Right cardiac atrium (tissue), 5 donors: ENCODE data around the gene SERTAD3. TPM values are rescaled to one million over a fixed set of nuclear protein-coding genes. Genes with fewer than 3 reads are reported as not detected.

Experiments used
- ATAC-seq, 2 donors: fragments of 200-7000 bp; cut with Tn5 transposase; one replicate each; pipeline versions ENCODE4 v1.8.0 to v1.9.1; 2020; ENCODE audit warnings: moderate library complexity in 2 of 2, mild to moderate bottlenecking in 1 of 2
- DNase-seq, 3 donors: peaks; one replicate each; pipeline ENCODE4 v3.0.0-alpha.2; 2020
- H3K27ac ChIP-seq: one replicate; pipeline ENCODE4 v1.5.1; 2013; ENCODE audit warnings: mild to moderate bottlenecking, low read length, control low read depth, moderate library complexity
- H3K27me3 ChIP-seq: one replicate; pipeline ENCODE4 v1.6.1; 2013; ENCODE audit not compliant: control insufficient read depth, insufficient read depth
- H3K4me1 ChIP-seq: one replicate; pipeline ENCODE4 v1.6.1; 2013; ENCODE audit warnings: low read length; ENCODE audit not compliant: control insufficient read depth, insufficient read depth
- H3K4me3 ChIP-seq: one replicate; pipeline ENCODE4 v1.5.1; 2013; ENCODE audit warnings: low read length, control low read depth
- H3K9me3 ChIP-seq: one replicate; pipeline ENCODE4 v1.6.1; 2013; ENCODE audit warnings: low read length; ENCODE audit not compliant: control insufficient read depth
- WGBS: extraction: QIAGEN DNeasy Blood & Tissue Kit; methylation state at CpG from one replicate; pipeline ENCODE4 v1.1.7; 2013; 5-methylcytosine and 5-hydroxymethylcytosine counted together
- intact Hi-C, 4 donors: fragments of 100-400 bp; cut with DNase I; formaldehyde crosslinking; loops; one replicate each; pipeline versions ENCODE4 v1.11.0 to v1.14.0; 2022 to 2023
- polyA plus RNA-seq: library from polyadenylated mRNA; stranded (reverse); fragments of 200-250 nt; gene quantifications from one replicate; pipeline ENCODE4 v1.2.3, GENCODE V29; 2013
- total RNA-seq, 4 donors: library from RNA; stranded (reverse); fragmentation: NEBNext Ultra II Directional; extraction: Animal tissue kit (Norgen Biotek cat#: 25700); gene quantifications; one replicate each; pipeline ENCODE4 v1.2.1, GENCODE V29; 2021
- donor health status: healthy with polysubstance abuse.
- donor health status: DM: no; HTN: yes; CAD: no.
- donor health status: DM: no; HTN: no; CAD: no.
- donor health status: DM: no; HTN: yes; CAD: no; lungs with severe emphysema.
- donor health status: DM: yes; HTN: yes; CAD: no.

The SERTAD3 gene
- total and polyA plus RNA-seq, 5 donors = 31.5 to 48.2 (median 36.2) TPM

GRCh38 chr19:40392894-40393517 is 51.1 kb downstream of the SERTAD3 start:
- Histone ChIP-seq H3K27me3 (no peaks in the 10 kb centered on the region), H3K9me3 (no peaks in the 10 kb centered on the region), H3K4me3 (no peak overlapping the region), H3K27ac (no peak overlapping the region), H3K4me1 (no peaks in the 10 kb centered on the region)
- peak; percentile 22 to 46 for ATAC-seq
- intact Hi-C loops = no loop called here
- DNase-seq = peak in 1 of 3 donors; percentile 53
- WGBS = 45% methylated on average over 9 of the region's 9 CpGs

- H3K27me3 ChIP-seq = no peaks in the 10 kb centered on the region
- no peak overlapping the region for H3K4me3 ChIP-seq
- no peaks in the 10 kb centered on the region for H3K9me3 ChIP-seq
- peak in 1 of 3 donors; percentile 5 for DNase-seq
- 65% methylated on average over 8 of the region's 8 CpGs for WGBS
- H3K27ac ChIP-seq = no peak overlapping the region
- H3K4me1 ChIP-seq = no peaks in the 10 kb centered on the region
- intact Hi-C loops = no loop called here
- no peak for ATAC-seq
Measured at GRCh38 chr19:40392123-40392522, 52.0 kb downstream of the SERTAD3 start.

Other genes with a start within 250 kb of the SERTAD3 start
- gene TTC9B, start 226.0 kb downstream of the SERTAD3 start, total RNA-seq = not detected
- 0.11 TPM for gene TTC9B, start 226.0 kb downstream of the SERTAD3 start, polyA plus RNA-seq
- under 1 TPM; 0.23 to 0.41 (median 0.30) TPM for gene CCNP, start 217.6 kb downstream of the SERTAD3 start, total RNA-seq
- gene CCNP, start 217.6 kb downstream of the SERTAD3 start, polyA plus RNA-seq = 0.25 TPM
- gene AKT2, start 159.0 kb downstream of the SERTAD3 start, total RNA-seq = 100 to 1,000 TPM; 119 to 131 (median 125) TPM
- 94.9 TPM for gene AKT2, start 159.0 kb downstream of the SERTAD3 start, polyA plus RNA-seq
- gene C19orf47, start 95.9 kb downstream of the SERTAD3 start, total RNA-seq = 100 to 1,000 TPM; 116 to 170 (median 144) TPM
- 194 TPM for gene C19orf47, start 95.9 kb downstream of the SERTAD3 start, polyA plus RNA-seq
- 100 to 1,000 TPM; 197 to 235 (median 223) TPM for gene PLD3, start 95.6 kb downstream of the SERTAD3 start, total RNA-seq
- 180 TPM for gene PLD3, start 95.6 kb downstream of the SERTAD3 start, polyA plus RNA-seq
- under 1 TPM in 1 of 4 donors, not detected in 3; 0.11 TPM for gene HIPK4, start 54.2 kb downstream of the SERTAD3 start, total RNA-seq
- gene HIPK4, start 54.2 kb downstream of the SERTAD3 start, polyA plus RNA-seq = 0.05 TPM
- gene PRX, start 31.0 kb downstream of the SERTAD3 start, total RNA-seq = 1 to 10 TPM; 3.2 to 7.1 (median 4.8) TPM
- 5.7 TPM for gene PRX, start 31.0 kb downstream of the SERTAD3 start, polyA plus RNA-seq
- 10 to 100 TPM in 2 of 4 donors, 1 to 10 TPM in 2; 8.9 to 14.4 (median 9.7) TPM for gene SERTAD1, start 18.3 kb downstream of the SERTAD3 start, total RNA-seq
- 18.4 TPM for gene SERTAD1, start 18.3 kb downstream of the SERTAD3 start, polyA plus RNA-seq
- gene BLVRB, start 21.4 kb upstream of the SERTAD3 start, total RNA-seq = 100 to 1,000 TPM in 1 of 4 donors, 10 to 100 TPM in 3; 72.0 to 102 (median 86.2) TPM
- 109 TPM for gene BLVRB, start 21.4 kb upstream of the SERTAD3 start, polyA plus RNA-seq
- 1 to 10 TPM; 3.2 to 6.4 (median 5.5) TPM for gene SPTBN4, start 22.7 kb upstream of the SERTAD3 start, total RNA-seq
- 4.3 TPM for gene SPTBN4, start 22.7 kb upstream of the SERTAD3 start, polyA plus RNA-seq
- gene SHKBP1, start 132.5 kb upstream of the SERTAD3 start, total RNA-seq = 10 to 100 TPM; 19.7 to 23.0 (median 20.4) TPM
- gene SHKBP1, start 132.5 kb upstream of the SERTAD3 start, polyA plus RNA-seq = 22.8 TPM
- gene LTBP4, start 157.0 kb upstream of the SERTAD3 start, total RNA-seq = 100 to 1,000 TPM; 307 to 473 (median 324) TPM
- gene LTBP4, start 157.0 kb upstream of the SERTAD3 start, polyA plus RNA-seq = 216 TPM
- gene NUMBL, start 246.3 kb upstream of the SERTAD3 start, total RNA-seq = 10 to 100 TPM; 18.6 to 22.9 (median 20.4) TPM
- gene NUMBL, start 246.3 kb upstream of the SERTAD3 start, polyA plus RNA-seq = 12.4 TPM